HepG2 (cell line): ENCODE measurements around the gene TBX3. TPM values are rescaled to one million over a fixed set of nuclear protein-coding genes. Genes with fewer than 3 reads are reported as not detected.

Source experiments
- FOXA3 ChIP-seq: IDR thresholded peaks from 2 replicates; pipeline ENCODE4 v1.6.1; 2016; ENCODE audit warnings: missing genetic modification reagents, missing compliant biosample characterization
- FOXO1 ChIP-seq: sonication (generic); formaldehyde crosslinking; IDR thresholded peaks from 2 replicates; pipeline ENCODE4 v1.4.0; 2020; ENCODE audit warnings: missing genetic modification reagents
- LCORL ChIP-seq, 2 experiments: fragments of 450-650 bp in 1 of 2; sonication (generic) in 1 of 2; formaldehyde crosslinking in 1 of 2; IDR thresholded peaks; 2 replicates each; pipeline versions ENCODE4 v1.5.0 to v1.6.1; 2017 to 2020; ENCODE audit warnings: antibody characterized with exemption in 1 of 2, missing genetic modification reagents in 1 of 2
- MED1 ChIP-seq: sonication (generic); formaldehyde crosslinking; IDR thresholded peaks from 2 replicates; pipeline ENCODE4 v1.4.0; 2020; ENCODE audit warnings: missing genetic modification reagents
- MYC ChIP-seq: sonication (generic); formaldehyde crosslinking; IDR thresholded peaks from 2 replicates; pipeline ENCODE4 v1.9.0; 2021; ENCODE audit warnings: missing genetic modification reagents, borderline replicate concordance
- NR2F1 ChIP-seq, 2 experiments: fragments of 450-650 bp in 1 of 2; formaldehyde crosslinking in 1 of 2; IDR thresholded peaks; 2 replicates each; pipeline versions ENCODE4 v1.5.0 to v1.6.1; 2016 to 2020; ENCODE audit warnings: mild to moderate bottlenecking in 1 of 2, missing compliant biosample characterization in 1 of 2, missing genetic modification reagents in 1 of 2, moderate library complexity in 1 of 2
- POGZ ChIP-seq: sonication (generic); formaldehyde crosslinking; IDR thresholded peaks from 2 replicates; pipeline ENCODE4 v1.4.0; 2020; ENCODE audit warnings: mild to moderate bottlenecking, missing genetic modification reagents
- PPARG ChIP-seq: conservative IDR thresholded peaks from 2 replicates; pipeline ENCODE4 v1.6.1; 2016; ENCODE audit warnings: missing biosample characterization, missing genetic modification reagents
- PRMT3 ChIP-seq: sonication (generic); formaldehyde crosslinking; IDR thresholded peaks from 2 replicates; pipeline ENCODE4 v1.8.1; 2022; ENCODE audit warnings: low read depth, mild to moderate bottlenecking, moderate library complexity, missing genetic modification reagents, borderline replicate concordance
- SALL2 ChIP-seq: sonication (generic); formaldehyde crosslinking; IDR thresholded peaks from 2 replicates; pipeline ENCODE4 v1.8.1; 2023; ENCODE audit warnings: mild to moderate bottlenecking, missing genetic modification reagents, inconsistent platforms
- SOX13 ChIP-seq, 3 experiments: fragments of 450-650 bp in 1 of 3; sonication (generic) in 1 of 3; formaldehyde crosslinking in 1 of 3; IDR thresholded peaks in 2 of 3; conservative IDR thresholded peaks in 1 of 3; 2 replicates each; pipeline versions ENCODE4 v1.5.0 to v1.6.1; 2016 to 2020; ENCODE audit warnings: antibody characterized with exemption in 1 of 3, mild to moderate bottlenecking in 1 of 3, missing compliant biosample characterization in 1 of 3, missing genetic modification reagents in 1 of 3, moderate library complexity in 1 of 3
- TBX2 ChIP-seq: sonication (generic); formaldehyde crosslinking; IDR thresholded peaks from 2 replicates; pipeline ENCODE4 v1.5.0; 2020; ENCODE audit warnings: missing genetic modification reagents, mild to moderate bottlenecking, borderline replicate concordance
- ZFX ChIP-seq: sonication (generic); formaldehyde crosslinking; IDR thresholded peaks from 2 replicates; pipeline ENCODE4 v1.4.0; 2020; ENCODE audit warnings: mild to moderate bottlenecking, low read depth, missing genetic modification reagents, moderate library complexity
- ZNF256 ChIP-seq: sonication (generic); formaldehyde crosslinking; conservative IDR thresholded peaks from 2 replicates; pipeline ENCODE4 v1.4.0; 2020; ENCODE audit warnings: missing genetic modification reagents
- ZNF577 ChIP-seq: sonication (generic); formaldehyde crosslinking; IDR thresholded peaks from 2 replicates; pipeline ENCODE4 v1.4.0; 2020; ENCODE audit warnings: mild to moderate bottlenecking, low read depth, missing genetic modification reagents, borderline replicate concordance
- ZNF678 ChIP-seq: sonication (generic); formaldehyde crosslinking; IDR thresholded peaks from 2 replicates; pipeline ENCODE4 v1.4.0; 2020; ENCODE audit warnings: mild to moderate bottlenecking, missing genetic modification reagents
- polyA plus RNA-seq, 8 experiments: library from polyadenylated mRNA; depleted of rRNA in 3 of 8; stranded (reverse) in 7 of 8; unstranded in 1 of 8; fragments of >200 nt; fragmentation: Illumina TruSeq in 4 of 8; extraction: Trizol in 4 of 8; gene quantifications; 2 replicates each; pipeline versions ENCODE4 v1.2.1 to v1.2.3, GENCODE V29; 2011 to 2016; ENCODE audit warnings: low read depth in 4 of 8, missing spikeins in 1 of 8, mixed read lengths in 1 of 8; ENCODE audit not compliant: insufficient read depth in 1 of 8
- total RNA-seq, 5 experiments: library from RNA; depleted of rRNA; stranded (reverse); fragments of >200 nt; fragmentation: Illumina TruSeq; extraction: Trizol; gene quantifications; 2 replicates each; pipeline ENCODE4 v1.2.3, GENCODE V29; 2016; ENCODE audit warnings: low read depth in 1 of 5
- TF ChIP-seq, protein P1 (sequence below): sonication (generic); formaldehyde crosslinking; IDR thresholded peaks from 2 replicates; pipeline ENCODE4 v1.8.0; 2023; ENCODE audit warnings: mild to moderate bottlenecking, missing genetic modification reagents
- TF ChIP-seq, protein P2 (sequence below): IDR thresholded peaks from 2 replicates; pipeline ENCODE4 v1.6.1; 2018; ENCODE audit warnings: missing genetic modification reagents, mild to moderate bottlenecking, missing compliant biosample characterization
- TF ChIP-seq, protein P3 (sequence below): IDR thresholded peaks from 2 replicates; pipeline ENCODE4 v1.6.1; 2016; ENCODE audit warnings: missing compliant biosample characterization, missing genetic modification reagents, borderline replicate concordance
- TF ChIP-seq, protein P4 (sequence below): sonication (generic); formaldehyde crosslinking; IDR thresholded peaks from 2 replicates; pipeline ENCODE4 v1.4.0; 2020; ENCODE audit warnings: missing genetic modification reagents
- TF ChIP-seq, protein P5 (sequence below): IDR thresholded peaks from 2 replicates; pipeline ENCODE4 v1.6.1; 2016; ENCODE audit warnings: missing genetic modification reagents, missing compliant biosample characterization
- TF ChIP-seq, protein P6 (sequence below): IDR thresholded peaks from 2 replicates; pipeline ENCODE4 v1.6.1; 2016; ENCODE audit warnings: mild to moderate bottlenecking, missing biosample characterization, missing genetic modification reagents

Gene TBX3
- total and polyA plus RNA-seq, 2 of the 13 experiments (the other 11 are each of a cell fraction or from before 2014, with no cell fraction given), result 27.1 to 42.4 TPM

DNA sequence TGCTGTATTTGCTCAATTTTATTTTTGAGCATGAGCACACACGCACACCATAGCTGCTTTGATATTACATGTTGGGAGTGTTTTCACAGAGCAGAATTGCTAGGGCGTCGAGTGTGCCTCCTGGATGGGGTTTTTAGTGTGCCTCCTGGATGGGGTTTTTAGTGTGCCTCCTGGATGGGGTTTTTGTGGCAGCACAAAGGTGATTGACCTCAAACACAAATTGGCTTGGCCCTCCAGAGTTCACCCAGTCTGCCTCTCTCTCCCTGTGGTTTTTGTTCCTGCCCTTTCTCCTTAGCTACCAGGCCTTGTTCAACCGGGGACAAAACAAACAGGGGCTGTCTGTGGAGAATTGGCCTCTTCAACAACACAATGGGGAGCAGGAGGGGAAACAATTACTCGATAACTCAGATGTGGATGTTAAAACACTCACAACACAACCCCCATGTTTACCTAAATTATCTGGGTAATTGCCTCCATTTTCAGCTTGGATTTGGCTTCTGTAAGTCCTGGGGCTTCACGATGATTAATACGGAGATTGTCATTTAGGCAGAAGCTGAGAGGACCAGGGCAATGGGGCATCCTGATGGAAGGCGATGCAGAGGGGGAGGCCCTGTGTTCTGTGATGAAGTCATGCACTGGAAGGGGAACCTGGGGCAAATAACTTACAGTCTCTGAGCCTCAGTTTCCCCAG lies 26.9 kb downstream of the TBX3 start (continued):
- TF ChIP-seq, protein P1, sequence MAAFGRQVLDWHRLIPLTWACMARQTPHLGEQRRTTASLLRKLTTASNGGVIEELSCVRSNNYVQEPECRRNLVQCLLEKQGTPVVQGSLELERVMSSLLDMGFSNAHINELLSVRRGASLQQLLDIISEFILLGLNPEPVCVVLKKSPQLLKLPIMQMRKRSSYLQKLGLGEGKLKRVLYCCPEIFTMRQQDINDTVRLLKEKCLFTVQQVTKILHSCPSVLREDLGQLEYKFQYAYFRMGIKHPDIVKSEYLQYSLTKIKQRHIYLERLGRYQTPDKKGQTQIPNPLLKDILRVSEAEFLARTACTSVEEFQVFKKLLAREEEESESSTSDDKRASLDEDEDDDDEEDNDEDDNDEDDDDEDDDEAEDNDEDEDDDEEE (CRISPR knock-in tag), result no peak
- TF ChIP-seq, protein P2, sequence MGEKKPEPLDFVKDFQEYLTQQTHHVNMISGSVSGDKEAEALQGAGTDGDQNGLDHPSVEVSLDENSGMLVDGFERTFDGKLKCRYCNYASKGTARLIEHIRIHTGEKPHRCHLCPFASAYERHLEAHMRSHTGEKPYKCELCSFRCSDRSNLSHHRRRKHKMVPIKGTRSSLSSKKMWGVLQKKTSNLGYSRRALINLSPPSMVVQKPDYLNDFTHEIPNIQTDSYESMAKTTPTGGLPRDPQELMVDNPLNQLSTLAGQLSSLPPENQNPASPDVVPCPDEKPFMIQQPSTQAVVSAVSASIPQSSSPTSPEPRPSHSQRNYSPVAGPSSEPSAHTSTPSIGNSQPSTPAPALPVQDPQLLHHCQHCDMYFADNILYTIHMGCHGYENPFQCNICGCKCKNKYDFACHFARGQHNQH (CRISPR knock-in tag), result peak; percentile 54; the same call in 1 of the 2 replicates
- TF ChIP-seq ZFX, result peak; percentile 63
- TF ChIP-seq, protein P3, sequence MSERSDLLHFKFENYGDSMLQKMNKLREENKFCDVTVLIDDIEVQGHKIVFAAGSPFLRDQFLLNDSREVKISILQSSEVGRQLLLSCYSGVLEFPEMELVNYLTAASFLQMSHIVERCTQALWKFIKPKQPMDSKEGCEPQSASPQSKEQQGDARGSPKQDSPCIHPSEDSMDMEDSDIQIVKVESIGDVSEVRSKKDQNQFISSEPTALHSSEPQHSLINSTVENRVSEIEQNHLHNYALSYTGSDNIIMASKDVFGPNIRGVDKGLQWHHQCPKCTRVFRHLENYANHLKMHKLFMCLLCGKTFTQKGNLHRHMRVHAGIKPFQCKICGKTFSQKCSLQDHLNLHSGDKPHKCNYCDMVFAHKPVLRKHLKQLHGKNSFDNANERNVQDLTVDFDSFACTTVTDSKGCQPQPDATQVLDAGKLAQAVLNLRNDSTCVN (CRISPR knock-in tag), result 0 out of 2 replicates have a peak, but pooled peaks have one; percentile 14
- no peak for TF ChIP-seq ZNF678
- no peak for TF ChIP-seq ZNF577 (CRISPR knock-in tag)
- peak in 1 of 2 experiments; percentile 27; a peak in 1 of 4 replicates for TF ChIP-seq NR2F1 (CRISPR knock-in tag; IDR thresholded peaks at IDR 0.05)
- TF ChIP-seq, protein P4, sequence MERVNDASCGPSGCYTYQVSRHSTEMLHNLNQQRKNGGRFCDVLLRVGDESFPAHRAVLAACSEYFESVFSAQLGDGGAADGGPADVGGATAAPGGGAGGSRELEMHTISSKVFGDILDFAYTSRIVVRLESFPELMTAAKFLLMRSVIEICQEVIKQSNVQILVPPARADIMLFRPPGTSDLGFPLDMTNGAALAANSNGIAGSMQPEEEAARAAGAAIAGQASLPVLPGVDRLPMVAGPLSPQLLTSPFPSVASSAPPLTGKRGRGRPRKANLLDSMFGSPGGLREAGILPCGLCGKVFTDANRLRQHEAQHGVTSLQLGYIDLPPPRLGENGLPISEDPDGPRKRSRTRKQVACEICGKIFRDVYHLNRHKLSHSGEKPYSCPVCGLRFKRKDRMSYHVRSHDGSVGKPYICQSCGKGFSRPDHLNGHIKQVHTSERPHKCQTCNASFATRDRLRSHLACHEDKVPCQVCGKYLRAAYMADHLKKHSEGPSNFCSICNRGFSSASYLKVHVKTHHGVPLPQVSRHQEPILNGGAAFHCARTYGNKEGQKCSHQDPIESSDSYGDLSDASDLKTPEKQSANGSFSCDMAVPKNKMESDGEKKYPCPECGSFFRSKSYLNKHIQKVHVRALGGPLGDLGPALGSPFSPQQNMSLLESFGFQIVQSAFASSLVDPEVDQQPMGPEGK, result peak; percentile 60; the same call in 1 of the 2 replicates
- peak; percentile 88 for TF ChIP-seq SOX13 (IDR thresholded peaks at IDR 0.05)
- TF ChIP-seq SOX13 (CRISPR knock-in tag; conservative IDR thresholded peaks at IDR 0.05 in 1 of 2, IDR thresholded peaks at IDR 0.05 in 1 of 2), result peak in 1 of 2 experiments; percentile 96; a peak in 2 of 4 replicates
- peak; percentile 51 for TF ChIP-seq FOXA3 (CRISPR knock-in tag)
- TF ChIP-seq PRMT3 (CRISPR knock-in tag), result no peak
- TF ChIP-seq MED1 (CRISPR knock-in tag), result peak; percentile 19; the same call in 1 of the 2 replicates
- TF ChIP-seq POGZ (CRISPR knock-in tag), result peak; percentile 33; the same call in 1 of the 2 replicates
- TF ChIP-seq, protein P5, sequence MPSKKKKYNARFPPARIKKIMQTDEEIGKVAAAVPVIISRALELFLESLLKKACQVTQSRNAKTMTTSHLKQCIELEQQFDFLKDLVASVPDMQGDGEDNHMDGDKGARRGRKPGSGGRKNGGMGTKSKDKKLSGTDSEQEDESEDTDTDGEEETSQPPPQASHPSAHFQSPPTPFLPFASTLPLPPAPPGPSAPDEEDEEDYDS (CRISPR knock-in tag), result peak; percentile 28; the same call in 1 of the 2 replicates
- no peak for TF ChIP-seq MYC
- peak; percentile 33 for TF ChIP-seq TBX2 (CRISPR knock-in tag)
- TF ChIP-seq PPARG, result peak; percentile 28; the same call in 1 of the 2 replicates
- TF ChIP-seq FOXO1 (CRISPR knock-in tag), result peak; percentile 41; the same call in 1 of the 2 replicates
- no peak for TF ChIP-seq LCORL (IDR thresholded peaks at IDR 0.05)
- 0 out of 2 replicates have a peak, but pooled peaks have one; percentile 25 for TF ChIP-seq LCORL (CRISPR knock-in tag; IDR thresholded peaks at IDR 0.05)
- no peak for TF ChIP-seq SALL2 (CRISPR knock-in tag)
- TF ChIP-seq ZNF256 (CRISPR knock-in tag), result no peak
- TF ChIP-seq, protein P6, sequence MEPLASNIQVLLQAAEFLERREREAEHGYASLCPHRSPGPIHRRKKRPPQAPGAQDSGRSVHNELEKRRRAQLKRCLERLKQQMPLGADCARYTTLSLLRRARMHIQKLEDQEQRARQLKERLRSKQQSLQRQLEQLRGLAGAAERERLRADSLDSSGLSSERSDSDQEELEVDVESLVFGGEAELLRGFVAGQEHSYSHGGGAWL (CRISPR knock-in tag), result no peak
